ENCODE measurements around the gene CD300LF.

CD300LF gene

GRCh38 chr17:74734256-74734655, 21.5 kb upstream of the CD300LF start:
- TF ChIP-seq ZFX (IDR thresholded peaks at IDR 0.05) (no peak), CTCF (conservative IDR thresholded peaks at IDR 0.05) (no peak)
- H3K27ac ChIP-seq, result no peak overlapping the region

GRCh38 chr17:74733365-74734122, 20.8 kb upstream of the CD300LF start:
- H3K27ac ChIP-seq, result no peak overlapping the region
- TF ChIP-seq ZFX (IDR thresholded peaks at IDR 0.05), result no peak
- TF ChIP-seq CTCF (conservative IDR thresholded peaks at IDR 0.05), result no peak

DNA sequence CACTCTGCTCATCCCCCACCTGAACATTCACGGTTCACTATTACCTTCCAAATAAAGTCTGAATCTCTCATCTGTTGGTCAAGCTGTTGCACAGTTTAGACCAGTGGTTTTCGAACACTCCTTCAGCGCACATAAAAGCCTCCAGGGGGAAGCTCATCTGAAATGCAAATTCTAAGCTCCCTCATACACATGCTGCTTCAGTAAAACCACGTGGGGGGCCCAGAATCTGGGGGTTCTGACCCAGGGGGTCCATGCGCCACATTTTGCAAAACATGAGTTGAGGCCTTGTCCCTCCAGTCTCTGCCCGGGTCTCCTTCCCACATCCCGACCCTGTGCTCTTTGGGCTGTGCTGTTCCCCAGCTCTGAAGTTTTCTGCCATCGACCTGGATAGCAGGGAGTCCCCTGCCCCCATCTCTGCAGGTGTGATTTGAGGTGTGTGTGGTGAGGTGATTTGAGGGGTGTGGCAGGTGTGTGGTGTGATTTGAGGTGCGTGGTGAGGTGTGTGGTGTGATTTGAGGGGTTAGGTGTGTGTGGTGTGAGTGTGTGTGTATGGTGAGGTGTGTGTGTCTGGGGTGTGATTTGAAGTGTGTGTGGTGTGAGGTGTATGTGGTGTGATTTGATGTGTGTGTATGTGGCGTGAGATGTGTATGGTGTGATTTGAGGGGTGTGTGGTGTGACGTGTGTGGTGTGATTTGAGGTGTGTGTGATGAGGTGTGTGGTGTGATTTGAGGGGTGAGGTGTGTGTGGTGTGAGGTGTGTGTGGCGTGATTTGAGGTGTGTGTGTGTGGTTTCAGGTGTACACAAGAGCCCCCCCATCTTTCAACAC, 19.5 kb upstream of the CD300LF start:
- H3K27ac ChIP-seq, result no peak overlapping the region
- TF ChIP-seq CTCF (conservative IDR thresholded peaks at IDR 0.05) (no peak), ZFX (IDR thresholded peaks at IDR 0.05) (no peak)

GRCh38 chr17:74731347-74731605, 18.6 kb upstream of the CD300LF start:
- TF ChIP-seq ZFX (IDR thresholded peaks at IDR 0.05), result no peak
- no peak for TF ChIP-seq CTCF (conservative IDR thresholded peaks at IDR 0.05)
- H3K27ac ChIP-seq, result no peak overlapping the region

DNA sequence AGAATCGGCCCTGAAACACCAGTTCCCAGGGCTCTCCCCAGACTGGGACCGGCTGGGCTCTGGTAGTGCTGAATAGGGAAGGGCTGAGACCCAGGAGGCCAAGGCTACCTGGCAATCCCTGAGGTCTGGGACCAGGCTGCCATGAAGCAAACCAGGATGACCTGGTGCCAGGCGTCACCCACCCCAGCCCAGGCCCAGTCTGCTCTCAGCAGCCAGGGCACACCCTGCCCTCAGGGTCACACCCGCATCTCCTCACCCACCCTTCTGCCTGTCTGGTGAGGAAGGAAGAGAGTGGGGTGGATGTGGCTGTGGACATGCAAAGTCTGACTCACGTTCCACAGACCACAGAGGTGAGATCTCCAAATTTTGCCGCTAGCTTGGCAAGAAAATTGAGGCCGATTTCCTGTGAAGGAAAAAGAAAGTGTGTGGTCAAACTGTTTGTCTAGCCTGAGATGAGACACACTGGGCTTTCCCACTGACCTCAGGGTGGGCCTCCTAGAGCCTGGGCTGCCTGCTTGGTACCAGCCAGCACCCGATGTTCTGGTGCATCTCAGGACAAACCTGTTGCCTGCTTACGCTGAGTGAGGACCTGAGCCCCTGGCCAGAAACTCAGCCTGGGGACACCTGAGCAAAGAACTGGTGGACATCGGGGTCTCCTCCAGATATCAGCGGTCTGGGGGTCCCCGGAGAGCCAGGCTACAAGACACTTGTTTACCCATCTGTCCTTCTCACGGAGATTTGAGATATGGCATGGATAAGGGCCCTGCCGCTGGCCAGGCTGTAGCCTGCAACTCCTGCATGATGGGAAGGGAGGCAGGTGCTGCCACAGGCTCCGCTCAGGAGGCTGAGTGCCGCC, 18.0 kb upstream of the CD300LF start:
- TF ChIP-seq ZFX (IDR thresholded peaks at IDR 0.05) (no peak), CTCF (conservative IDR thresholded peaks at IDR 0.05) (no peak)

DNA sequence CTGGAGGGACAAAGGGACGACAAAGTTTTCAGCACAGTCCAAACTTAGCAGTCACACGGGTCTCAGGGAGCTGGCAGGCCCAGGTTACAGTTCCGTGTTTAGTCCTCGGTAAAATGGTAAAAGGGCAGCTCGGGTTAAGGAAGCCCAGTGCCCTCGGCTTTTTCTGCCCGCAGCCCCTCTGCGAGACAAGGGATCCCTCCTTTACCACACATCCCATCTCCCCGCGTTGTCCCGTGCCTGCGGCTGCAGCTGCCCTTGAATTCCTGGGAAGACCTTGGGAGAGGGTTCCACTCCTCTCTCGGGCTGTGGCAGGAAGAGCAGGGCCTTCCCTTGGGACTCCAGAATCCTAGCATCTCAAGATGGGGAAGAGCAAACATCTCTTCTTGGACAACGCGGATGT, 17.1 kb upstream of the CD300LF start:
- TF ChIP-seq ZFX (IDR thresholded peaks at IDR 0.05) (no peak), CTCF (conservative IDR thresholded peaks at IDR 0.05) (no peak)
- no peak overlapping the region for H3K27ac ChIP-seq

More for the DNA sequence above, 18.0 kb upstream of the CD300LF start:
- H3K27ac ChIP-seq, result no peak overlapping the region

All from C4-2B (cell line).